SK-MEL-5 (cell line): ENCODE data around the gene RNGTT. TPM values are rescaled to one million over a fixed set of nuclear protein-coding genes. Genes with fewer than 3 reads are reported as not detected.

Experiments used
- DNase-seq: peaks from one replicate; pipeline ENCODE4 v3.0.0-alpha.2; 2016; ENCODE audit warnings: low read depth, low spot score
- in situ Hi-C: cut with HindIII; loops from 2 replicates; pipeline ENCODE4 v1.10.0; 2016; ENCODE audit warnings: low sequenced_read_pairs, high pct_unique_total_duplicates, low pct_unique_long_range_greater_than_20kb
- total RNA-seq: library from RNA; depleted of rRNA; stranded (reverse); fragments of >200 nt; shearing (Covaris generic); gene quantifications from 2 replicates; pipeline ENCODE4 v1.2.3, GENCODE V29; 2014

Gene RNGTT
- total RNA-seq, 1 experiment from 2014 or later: 22.4 TPM

DNA sequence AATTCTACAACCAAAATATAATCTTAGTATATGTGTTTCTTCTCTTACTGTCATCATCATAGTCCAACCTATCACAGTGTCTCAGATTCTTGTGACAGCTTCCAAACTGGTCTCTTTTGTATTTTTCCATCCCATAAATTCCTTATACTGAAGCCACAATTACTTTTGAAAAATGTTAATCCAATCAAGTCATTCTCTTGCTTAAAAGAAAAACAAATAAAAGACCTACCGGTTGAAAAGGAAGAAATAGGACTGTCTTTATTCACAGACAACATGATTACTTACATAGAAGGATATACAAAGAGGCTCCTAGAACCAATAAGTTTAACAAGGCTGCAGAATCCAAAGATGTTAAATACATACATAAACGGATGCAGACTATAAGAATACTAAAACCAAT is 339.9 kb downstream of the RNGTT start:
- in situ Hi-C loops: no loop called here
- DNase-seq: no peak

GRCh38 chr6:88619951-88620350 is 343.5 kb downstream of the RNGTT start:
- DNase-seq: no peak
- in situ Hi-C loops: no loop called here

DNA sequence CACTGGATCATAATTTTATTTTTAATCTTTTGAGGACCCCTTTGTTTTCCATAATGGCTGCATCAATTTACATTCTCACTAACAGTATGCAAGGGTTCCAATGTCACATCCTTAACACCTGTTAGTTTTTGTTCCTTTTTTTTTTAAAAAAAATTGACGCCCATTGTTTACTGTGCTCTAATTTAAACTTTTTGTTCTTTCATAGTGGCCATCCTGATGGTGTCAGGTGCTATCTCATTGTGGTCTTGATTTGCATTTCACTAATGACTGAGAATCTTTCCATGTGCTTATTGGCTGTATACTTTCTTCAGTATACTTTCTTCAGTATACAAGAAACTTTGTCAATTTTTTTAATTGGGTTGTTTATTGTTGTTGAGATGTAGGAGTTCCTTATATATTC is 347.0 kb downstream of the RNGTT start:
- no peak for DNase-seq
- in situ Hi-C loops: no loop called here

- in situ Hi-C loops: no loop called here
- DNase-seq: no peak
Measured at GRCh38 chr6:88614316-88614877, 349.0 kb downstream of the RNGTT start.

DNA sequence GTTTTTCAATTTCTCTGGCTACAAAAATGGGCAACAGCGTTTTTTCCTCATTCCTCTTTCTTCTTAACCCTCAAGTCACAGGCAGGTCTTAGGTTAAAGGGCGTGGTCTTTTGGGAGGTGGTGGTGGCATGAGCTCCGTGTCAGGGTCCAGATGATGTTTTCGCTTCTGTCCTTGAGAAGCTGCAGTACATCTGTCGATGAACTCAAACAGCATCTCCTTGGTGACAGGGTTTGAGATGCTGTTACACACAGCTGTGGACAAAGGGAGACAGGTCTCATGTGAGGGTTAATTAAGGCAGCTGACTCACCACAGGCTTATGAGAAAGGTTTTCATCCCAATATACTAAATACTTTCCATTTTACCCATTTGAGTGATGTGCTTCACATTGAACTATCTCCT is 350.8 kb downstream of the RNGTT start:
- in situ Hi-C loops: no loop called here
- DNase-seq: no peak

- in situ Hi-C loops: no loop called here
- DNase-seq: no peak
Measured at GRCh38 chr6:88611721-88612120, 351.7 kb downstream of the RNGTT start.

DNA sequence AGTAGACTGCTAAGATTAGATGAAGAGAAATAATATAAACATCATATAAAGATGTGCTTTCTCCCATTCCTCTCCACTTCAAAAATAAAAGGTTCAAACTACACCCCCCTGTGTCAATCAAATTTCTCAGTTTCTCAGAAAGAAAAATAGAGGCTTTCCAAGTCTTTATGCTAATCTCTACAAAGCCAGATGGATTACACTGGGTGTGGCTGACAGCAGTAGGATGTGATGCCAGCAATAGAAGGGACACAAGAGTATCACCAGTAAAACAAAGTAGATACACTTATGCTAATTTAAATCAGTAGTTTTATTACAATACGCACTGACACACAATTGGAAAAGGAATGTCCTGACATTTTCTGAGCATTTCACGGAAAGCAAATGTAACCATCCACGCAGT is 353.4 kb downstream of the RNGTT start:
- in situ Hi-C loops: no loop called here
- no peak for DNase-seq

- in situ Hi-C loops: no loop called here
- DNase-seq: no peak
Measured at GRCh38 chr6:88605271-88605670, 358.1 kb downstream of the RNGTT start.

GRCh38 chr6:88599571-88599970 is 363.8 kb downstream of the RNGTT start:
- DNase-seq: peak; percentile 12
- in situ Hi-C loops: no loop called here

- in situ Hi-C loops: no loop called here
- no peak for DNase-seq
Measured at GRCh38 chr6:88596801-88597200, 366.6 kb downstream of the RNGTT start.

DNA sequence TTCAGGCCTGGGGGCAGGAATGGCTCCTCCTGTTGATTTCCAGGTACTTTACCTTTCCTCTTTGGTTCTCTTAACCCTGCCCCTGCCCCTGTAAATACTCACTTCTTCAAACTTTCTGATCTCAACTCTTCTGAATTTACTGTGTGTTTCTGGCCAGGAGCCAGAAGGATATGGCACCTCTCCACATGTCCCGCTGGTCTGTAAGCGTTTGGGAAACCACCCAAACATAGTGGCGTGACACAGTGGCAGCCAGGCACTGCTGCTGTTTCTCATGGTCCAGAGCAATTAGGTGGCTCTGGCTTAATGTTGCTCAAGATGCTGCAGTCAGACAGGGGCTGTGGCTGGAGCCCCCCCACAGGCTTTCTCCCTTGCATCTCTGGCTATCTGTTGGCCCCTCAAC is 374.5 kb downstream of the RNGTT start:
- in situ Hi-C loops: no loop called here
- no peak for DNase-seq

DNA sequence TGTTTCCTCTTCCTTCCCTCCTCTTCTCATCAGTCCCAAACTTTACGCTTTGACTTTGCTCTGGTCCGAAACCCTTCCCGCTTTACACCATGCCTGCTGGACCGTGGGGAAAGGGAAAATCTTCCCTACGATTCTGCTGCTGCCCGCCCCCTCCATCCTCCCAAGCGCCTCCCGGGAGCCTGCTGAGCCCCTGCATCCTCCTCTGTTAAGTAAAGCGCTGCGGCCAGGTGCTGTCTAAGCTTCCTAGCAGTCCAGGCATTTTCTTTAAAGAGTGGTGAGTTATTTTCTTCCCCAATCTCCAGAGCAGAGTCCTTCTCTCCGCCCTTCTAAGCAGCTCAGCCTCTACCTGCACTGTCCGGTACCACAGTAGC is 376.3 kb downstream of the RNGTT start:
- in situ Hi-C loops: no loop called here
- DNase-seq: no peak

- DNase-seq: no peak
- in situ Hi-C loops: no loop called here
Measured at GRCh38 chr6:88586371-88587149, 376.9 kb downstream of the RNGTT start.

DNA sequence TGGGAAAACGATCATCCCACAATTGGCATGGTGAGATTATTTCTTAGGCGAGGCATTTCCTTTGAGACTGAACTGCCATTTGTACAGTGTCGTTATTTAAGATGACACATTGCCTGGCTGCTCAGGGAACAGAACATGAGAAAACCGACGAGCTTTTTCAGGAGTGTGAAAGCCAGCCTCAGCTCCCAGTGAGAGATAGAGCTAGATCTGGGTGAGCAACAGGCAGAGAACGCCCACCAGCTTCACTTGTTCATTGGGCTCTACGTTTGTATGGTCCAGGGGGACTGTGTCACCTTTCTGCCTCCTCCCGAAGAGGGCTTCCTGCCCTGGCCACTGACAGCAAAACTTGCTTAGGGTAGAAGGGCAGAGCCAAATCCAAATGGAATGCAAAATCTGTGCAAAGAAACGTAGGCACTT is 378.1 kb downstream of the RNGTT start:
- in situ Hi-C loops: no loop called here
- no peak for DNase-seq

- in situ Hi-C loops: no loop called here
- no peak for DNase-seq
Measured at GRCh38 chr6:88584581-88585275, 378.7 kb downstream of the RNGTT start.

- DNase-seq: no peak
Measured at GRCh38 chr6:88577461-88577860, 386.0 kb downstream of the RNGTT start.

GRCh38 chr6:88575536-88575935 is 387.9 kb downstream of the RNGTT start:
- no peak for DNase-seq
- in situ Hi-C loops: no loop called here

More at GRCh38 chr6:88577461-88577860, 386.0 kb downstream of the RNGTT start:
- in situ Hi-C loops: no loop called here

DNA sequence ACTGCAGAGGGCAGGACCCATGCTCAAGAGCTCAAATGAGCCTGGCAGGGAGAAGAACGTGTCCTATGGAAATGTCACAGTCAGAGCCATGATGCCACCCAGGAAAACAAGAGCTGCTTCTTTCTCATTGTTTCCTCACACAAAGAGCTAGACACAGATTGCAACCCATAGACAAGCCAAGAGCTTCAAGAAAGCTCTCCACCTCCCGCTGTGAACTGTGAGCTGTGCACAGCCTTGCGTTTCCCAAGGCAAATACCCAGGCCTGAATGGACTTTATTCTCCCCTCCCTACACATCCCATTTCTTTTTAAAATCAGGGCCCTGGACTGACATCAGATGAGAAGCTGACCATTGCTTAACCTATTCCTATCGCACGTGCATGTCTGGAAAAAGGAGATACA is 388.8 kb downstream of the RNGTT start:
- in situ Hi-C loops: no loop called here

GRCh38 chr6:88574031-88574430 is 389.4 kb downstream of the RNGTT start:
- DNase-seq: no peak
- in situ Hi-C loops: no loop called here

More for the DNA sequence above, 388.8 kb downstream of the RNGTT start:
- DNase-seq: no peak
